Vagina (tissue), 2 donors: Measurements from ENCODE around the gene SLC17A9.
A peak's percentile ranks its signal among the peaks of the same experiment; 100 is the strongest.

ENCODE experiments used
- POLR2A ChIP-seq, 2 donors: fragments of 450-650 bp; IDR thresholded peaks; one replicate each; pipeline ENCODE4 v1.6.1; 2017; ENCODE audit warnings: antibody characterized with exemption in 2 of 2, mild to moderate bottlenecking in 2 of 2, moderate library complexity in 2 of 2
- TF ChIP-seq, protein P1 (sequence below), 3 experiments: fragments of 450-650 bp in 2 of 3; fragments of 200-600 bp in 1 of 3; sonication (generic) in 1 of 3; IDR thresholded peaks; one replicate each; pipeline ENCODE4 v1.5.1; 2017 to 2019; ENCODE audit warnings: antibody characterized with exemption in 3 of 3, mild to moderate bottlenecking in 2 of 3, moderate library complexity in 2 of 3

DNA sequence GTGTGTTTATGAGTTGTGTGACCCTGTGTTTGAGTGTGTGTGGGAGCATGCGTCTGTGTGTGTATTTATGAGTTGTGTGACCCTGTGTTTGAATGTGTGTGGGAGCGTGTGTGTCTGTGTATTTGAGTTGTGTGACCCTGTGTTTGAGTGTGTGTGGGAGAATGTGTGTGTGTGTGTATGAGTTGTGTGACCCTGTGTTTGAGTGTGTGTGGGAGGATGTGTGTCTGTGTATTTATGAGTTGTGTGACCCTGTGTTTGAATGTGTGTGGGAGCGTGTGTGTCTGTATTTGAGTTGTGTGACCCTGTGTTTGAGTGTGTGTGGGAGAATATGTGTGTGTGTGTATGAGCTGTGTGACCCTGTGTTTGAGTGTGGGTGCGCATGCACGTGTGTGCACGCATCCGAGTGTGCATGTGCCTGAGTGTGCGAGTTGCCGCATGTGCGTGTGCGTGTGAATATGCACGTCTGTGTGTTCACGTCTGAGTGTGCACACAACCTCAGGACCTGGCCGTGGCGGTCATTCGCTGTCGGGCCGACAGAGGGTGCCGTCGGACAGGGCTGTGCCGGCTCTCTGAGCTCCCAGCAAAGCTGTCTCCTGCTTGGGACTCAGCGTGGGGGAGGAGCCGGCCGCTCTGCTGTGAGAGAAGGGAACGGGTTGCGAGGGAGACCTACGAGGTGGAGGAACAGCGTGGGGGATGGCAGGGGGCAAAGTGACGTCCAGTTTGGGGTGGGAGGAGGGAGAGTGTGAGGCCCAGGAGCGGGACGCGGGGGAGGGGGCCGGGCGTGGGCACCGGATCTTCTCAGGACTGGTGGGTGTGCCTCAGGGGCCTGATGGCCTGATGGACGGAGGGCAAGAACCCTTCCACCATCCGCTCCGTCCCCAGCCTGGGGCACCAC, 19.7 kb downstream of the SLC17A9 start:
- TF ChIP-seq, protein P1, sequence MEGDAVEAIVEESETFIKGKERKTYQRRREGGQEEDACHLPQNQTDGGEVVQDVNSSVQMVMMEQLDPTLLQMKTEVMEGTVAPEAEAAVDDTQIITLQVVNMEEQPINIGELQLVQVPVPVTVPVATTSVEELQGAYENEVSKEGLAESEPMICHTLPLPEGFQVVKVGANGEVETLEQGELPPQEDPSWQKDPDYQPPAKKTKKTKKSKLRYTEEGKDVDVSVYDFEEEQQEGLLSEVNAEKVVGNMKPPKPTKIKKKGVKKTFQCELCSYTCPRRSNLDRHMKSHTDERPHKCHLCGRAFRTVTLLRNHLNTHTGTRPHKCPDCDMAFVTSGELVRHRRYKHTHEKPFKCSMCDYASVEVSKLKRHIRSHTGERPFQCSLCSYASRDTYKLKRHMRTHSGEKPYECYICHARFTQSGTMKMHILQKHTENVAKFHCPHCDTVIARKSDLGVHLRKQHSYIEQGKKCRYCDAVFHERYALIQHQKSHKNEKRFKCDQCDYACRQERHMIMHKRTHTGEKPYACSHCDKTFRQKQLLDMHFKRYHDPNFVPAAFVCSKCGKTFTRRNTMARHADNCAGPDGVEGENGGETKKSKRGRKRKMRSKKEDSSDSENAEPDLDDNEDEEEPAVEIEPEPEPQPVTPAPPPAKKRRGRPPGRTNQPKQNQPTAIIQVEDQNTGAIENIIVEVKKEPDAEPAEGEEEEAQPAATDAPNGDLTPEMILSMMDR (IDR thresholded peaks at IDR 0.05) = peak; percentile 79 to 85 (median 85)
- TF ChIP-seq POLR2A (IDR thresholded peaks at IDR 0.05) = no peak
